OCI-LY3 (cell line): ENCODE measurements around the gene MTMR3.

Source experiments
- EZH2phosphoT487 ChIP-seq: fragments of 200-600 bp; shearing (Covaris generic); IDR thresholded peaks from 2 replicates; pipeline ENCODE4 v1.6.1; 2018; ENCODE audit warnings: antibody characterized with exemption, mixed run types, low read depth
- TF ChIP-seq, protein P1 (sequence below): fragments of 200-600, 300-600 bp; sonication (generic); IDR thresholded peaks from 2 replicates; pipeline ENCODE4 v1.5.1; 2014; ENCODE audit warnings: antibody characterized with exemption, low read length, low read depth

DNA sequence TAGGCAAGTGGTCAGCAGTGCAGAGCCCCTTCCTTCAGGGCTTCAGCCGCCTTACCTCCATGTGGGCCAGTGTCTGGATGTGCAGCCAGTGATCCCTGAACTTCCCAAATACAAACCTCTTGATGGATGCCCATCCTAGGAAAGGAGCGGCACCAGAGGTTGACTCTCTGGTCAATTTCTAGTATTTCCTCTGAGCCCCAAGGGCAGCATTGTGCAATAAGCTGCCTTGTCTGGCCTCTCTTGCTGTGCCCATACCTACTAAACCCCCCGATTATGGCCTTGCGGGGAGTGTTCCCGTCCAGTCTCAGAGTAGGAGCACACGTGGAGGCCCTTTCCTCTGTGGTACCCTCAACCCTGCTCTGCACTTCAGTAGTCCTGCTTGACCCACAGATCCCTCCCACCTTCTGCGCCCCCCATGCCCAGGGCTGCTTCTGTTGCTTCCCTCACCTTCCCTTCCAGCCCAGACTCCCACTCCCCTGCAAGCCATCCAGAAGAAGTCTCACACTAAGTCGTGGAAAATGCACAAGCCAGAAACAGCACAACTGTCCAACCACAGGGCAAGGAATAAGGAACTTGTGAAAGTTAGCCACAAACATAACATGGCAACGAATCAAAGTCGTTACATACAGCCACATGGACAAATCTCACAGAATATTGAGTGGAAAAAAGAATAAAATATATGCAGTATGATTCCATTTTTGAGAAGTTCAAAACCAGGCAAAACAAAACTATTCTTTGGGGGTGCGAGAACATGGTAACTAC is 157.7 kb downstream of the MTMR3 start:
- TF ChIP-seq, protein P1, sequence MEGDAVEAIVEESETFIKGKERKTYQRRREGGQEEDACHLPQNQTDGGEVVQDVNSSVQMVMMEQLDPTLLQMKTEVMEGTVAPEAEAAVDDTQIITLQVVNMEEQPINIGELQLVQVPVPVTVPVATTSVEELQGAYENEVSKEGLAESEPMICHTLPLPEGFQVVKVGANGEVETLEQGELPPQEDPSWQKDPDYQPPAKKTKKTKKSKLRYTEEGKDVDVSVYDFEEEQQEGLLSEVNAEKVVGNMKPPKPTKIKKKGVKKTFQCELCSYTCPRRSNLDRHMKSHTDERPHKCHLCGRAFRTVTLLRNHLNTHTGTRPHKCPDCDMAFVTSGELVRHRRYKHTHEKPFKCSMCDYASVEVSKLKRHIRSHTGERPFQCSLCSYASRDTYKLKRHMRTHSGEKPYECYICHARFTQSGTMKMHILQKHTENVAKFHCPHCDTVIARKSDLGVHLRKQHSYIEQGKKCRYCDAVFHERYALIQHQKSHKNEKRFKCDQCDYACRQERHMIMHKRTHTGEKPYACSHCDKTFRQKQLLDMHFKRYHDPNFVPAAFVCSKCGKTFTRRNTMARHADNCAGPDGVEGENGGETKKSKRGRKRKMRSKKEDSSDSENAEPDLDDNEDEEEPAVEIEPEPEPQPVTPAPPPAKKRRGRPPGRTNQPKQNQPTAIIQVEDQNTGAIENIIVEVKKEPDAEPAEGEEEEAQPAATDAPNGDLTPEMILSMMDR, result no peak
- TF ChIP-seq EZH2phosphoT487, result no peak
